HL-60/S4 treated with retinoic acid at 250 ng/mL for 4 days and 3 days (cell line): ENCODE data around the gene FOXP2.

Experiments
- in situ Hi-C: fragments of 300-500 bp; cut with MboI; formaldehyde crosslinking; loops from 2 replicates; pipeline ENCODE4 v1.7.0; 2022; ENCODE audit warnings: low sequenced_read_pairs

The FOXP2 gene

GRCh38 chr7:114708646-114709045, 294.0 kb downstream of the FOXP2 start:
- in situ Hi-C loops: no loop called here

GRCh38 chr7:114710499-114710898, 295.9 kb downstream of the FOXP2 start:
- in situ Hi-C loops: no loop called here

GRCh38 chr7:114711241-114711640, 296.6 kb downstream of the FOXP2 start:
- in situ Hi-C loops: no loop called here

GRCh38 chr7:114715907-114716306, 301.3 kb downstream of the FOXP2 start:
- in situ Hi-C loops: no loop called here

- in situ Hi-C loops: no loop called here
Measured at GRCh38 chr7:114718861-114719260, 304.2 kb downstream of the FOXP2 start.

GRCh38 chr7:114720725-114721124, 306.1 kb downstream of the FOXP2 start:
- in situ Hi-C loops: no loop called here

- in situ Hi-C loops: no loop called here
Measured at GRCh38 chr7:114722562-114722961, 307.9 kb downstream of the FOXP2 start.

- in situ Hi-C loops: no loop called here
Measured at GRCh38 chr7:114723308-114723707, 308.7 kb downstream of the FOXP2 start.

GRCh38 chr7:114740095-114740494, 325.5 kb downstream of the FOXP2 start:
- in situ Hi-C loops: no loop called here

- in situ Hi-C loops: no loop called here
Measured at GRCh38 chr7:114740941-114741340, 326.3 kb downstream of the FOXP2 start.

- in situ Hi-C loops: no loop called here
Measured at GRCh38 chr7:114741911-114742310, 327.3 kb downstream of the FOXP2 start.
